NCI-H187 treated with DMSO at 0.1 percent for 48 hours (cell line): Measurements from ENCODE around the gene ACVR1B.

Source experiments
- DNase-seq: peaks from one replicate; lab custom pipeline; 2025; lab: John Stamatoyannopoulos, UW

Gene ACVR1B

DNA sequence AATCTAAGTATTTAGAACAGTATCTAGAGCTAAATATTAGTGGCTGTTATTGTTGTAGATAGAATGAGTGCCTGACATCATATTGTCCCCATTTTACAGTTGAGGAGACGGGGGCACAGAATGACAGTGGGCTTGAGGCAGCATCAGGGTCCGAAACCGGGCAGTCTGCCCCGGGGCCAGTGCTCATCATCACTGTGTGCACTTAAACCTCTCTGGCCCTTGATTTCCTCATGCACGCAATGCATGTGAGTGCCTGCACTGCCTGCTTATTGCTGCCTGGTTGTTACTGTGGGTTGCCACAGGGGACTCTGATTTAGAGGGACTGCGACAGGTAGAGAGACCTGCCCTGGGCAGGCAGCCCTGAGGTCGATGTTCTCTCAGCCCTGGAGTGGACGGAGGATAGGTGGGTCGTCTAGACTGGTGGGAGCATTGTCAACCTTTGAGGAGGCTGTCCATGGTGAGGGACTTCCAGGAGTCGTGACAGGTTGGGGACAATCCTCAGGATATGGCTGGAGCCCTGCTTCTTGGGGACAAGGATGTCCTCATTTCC is 34.4 kb upstream of the ACVR1B start:
- DNase-seq = no peak

DNA sequence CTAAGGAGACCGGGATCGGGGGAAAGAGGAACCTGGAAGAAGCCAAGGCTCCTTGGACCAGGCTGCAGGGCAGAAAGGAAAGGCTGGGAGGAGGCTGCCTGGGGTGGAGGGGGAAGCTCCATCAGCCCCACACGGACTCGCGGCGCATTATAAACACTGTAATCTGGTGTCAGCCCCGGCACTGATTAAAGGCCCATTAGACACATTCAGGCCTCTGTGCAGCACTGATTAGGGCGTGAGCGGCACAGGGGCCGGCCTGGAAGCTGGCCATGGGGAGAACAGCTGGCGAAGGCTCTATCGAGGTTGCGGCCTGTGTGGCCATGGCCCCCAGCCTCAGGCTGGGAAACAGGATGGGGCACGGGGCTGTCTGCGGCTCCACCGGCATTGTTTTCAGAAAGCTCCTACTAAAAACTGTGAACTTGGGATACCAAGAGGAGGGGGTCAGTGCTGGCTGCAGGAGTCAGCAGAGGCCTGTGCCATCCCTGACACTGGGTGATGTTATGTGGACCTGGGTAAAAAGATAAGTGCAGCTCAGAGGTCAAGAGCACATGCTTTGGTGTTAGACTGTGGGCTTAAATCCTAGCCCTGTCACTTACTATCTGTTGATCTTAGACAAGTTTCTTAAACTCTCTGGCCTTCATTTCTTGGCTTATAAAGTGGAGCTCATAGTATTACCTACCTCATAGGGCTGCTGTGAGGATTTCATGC is 33.6 kb upstream of the ACVR1B start:
- DNase-seq = no peak

DNA sequence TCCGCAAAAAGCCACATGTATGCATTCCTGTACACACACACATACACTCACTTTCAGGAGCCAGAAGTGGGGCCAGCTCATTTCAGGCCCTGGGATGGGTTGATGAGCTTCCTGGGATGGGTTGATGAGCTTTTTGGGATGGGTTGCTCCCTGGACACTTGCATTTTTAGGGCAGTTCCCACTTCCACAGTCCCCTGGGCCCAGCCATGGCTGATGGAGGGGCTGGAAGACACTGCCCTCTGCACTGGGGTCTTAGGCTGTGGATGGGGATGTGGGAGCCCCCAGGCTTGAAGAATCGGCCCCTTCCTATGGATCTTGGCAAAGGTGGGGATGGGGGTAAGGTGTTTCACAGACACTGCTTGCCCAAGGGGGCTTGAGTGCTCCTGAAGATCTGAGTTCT is 31.5 kb upstream of the ACVR1B start:
- no peak for DNase-seq

DNA sequence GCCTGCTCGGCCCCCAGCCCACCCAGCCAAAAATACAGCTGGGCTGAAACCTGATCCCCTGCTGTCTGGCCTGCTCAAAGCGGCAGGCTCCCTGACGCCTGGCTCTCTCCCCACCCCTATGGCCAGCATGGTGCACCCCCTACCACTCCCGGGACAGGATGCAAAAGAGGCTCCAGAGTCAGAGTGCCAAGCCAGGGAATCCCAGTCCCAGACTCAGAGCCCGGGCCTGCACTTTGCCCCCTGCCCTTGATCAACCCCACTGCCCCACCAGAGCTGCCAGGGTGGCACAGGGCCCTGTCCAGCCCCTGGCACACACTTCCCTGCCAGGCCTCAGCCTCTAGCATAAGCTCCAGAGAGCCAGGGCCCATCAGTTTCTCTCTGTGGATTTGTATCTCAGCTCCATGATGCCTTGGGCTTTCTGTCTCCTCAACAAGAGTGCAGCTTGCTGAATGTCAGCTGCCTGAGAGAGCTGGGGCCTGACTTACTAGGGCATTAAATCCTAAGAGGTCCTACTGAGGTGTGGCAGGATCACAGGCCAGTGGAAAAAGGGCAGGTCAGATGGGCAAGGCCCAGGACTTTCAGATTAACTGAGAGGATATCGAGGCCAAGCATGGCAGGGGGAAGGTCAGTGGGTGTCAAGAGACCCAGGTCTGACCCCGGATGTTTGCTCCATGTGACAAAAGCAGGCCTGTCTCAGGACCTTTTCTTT is 30.3 kb upstream of the ACVR1B start:
- no peak for DNase-seq

DNA sequence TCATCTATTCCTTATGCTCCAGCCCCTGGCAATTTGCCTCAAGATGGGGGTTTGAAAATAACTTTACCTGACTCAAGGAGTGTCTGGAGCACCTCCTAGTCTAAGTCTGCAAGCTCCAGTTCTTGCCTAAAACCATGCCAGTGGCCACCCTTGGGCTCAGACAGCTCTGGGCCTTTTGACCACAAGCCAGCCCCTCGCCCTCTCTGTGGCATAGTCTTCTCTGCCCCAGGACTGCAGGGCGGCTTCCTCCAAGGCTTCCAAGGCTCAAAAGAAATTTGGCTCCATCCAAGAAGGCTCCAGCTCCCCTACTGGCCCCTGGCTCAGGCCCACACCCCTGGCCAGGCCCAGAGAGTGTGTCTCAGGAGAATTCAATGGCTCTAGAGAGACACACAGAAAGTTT is 29.4 kb upstream of the ACVR1B start:
- no peak for DNase-seq

DNA sequence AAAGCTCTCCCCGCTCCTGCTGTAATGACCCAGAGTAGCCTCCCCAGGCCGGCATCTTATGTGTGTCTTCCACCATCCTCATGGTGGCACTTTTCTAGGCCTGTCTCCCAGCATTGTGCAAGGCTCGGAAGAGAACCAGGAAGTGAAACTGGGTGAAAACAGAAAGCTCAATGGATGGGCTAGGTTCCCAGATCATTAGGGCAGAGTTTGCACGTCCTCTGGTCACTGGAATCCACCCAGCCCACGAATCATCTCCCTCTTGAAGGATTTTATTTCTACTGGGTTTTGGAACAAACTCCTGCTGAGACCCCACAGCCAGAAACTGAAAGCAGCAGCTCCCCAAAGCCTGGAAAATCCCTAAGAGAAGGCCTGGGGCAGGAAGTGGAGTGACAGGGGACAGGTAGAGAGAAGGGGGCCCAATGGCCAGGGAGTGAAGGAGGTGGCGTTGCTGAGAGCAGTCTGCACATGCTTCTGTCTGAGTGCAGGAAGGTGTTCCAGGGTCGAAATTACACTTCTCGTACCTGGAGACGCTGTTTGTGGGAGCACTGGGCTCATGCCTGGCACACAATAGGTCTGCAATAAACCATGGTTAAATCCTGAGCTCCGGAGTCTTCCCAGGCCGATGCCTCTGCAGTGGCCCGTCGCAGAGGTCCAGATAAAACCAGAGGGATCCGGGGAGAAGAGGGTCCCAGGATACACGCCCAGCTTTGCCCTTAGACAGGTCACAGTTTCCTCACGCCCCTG is 28.6 kb upstream of the ACVR1B start:
- no peak for DNase-seq

DNA sequence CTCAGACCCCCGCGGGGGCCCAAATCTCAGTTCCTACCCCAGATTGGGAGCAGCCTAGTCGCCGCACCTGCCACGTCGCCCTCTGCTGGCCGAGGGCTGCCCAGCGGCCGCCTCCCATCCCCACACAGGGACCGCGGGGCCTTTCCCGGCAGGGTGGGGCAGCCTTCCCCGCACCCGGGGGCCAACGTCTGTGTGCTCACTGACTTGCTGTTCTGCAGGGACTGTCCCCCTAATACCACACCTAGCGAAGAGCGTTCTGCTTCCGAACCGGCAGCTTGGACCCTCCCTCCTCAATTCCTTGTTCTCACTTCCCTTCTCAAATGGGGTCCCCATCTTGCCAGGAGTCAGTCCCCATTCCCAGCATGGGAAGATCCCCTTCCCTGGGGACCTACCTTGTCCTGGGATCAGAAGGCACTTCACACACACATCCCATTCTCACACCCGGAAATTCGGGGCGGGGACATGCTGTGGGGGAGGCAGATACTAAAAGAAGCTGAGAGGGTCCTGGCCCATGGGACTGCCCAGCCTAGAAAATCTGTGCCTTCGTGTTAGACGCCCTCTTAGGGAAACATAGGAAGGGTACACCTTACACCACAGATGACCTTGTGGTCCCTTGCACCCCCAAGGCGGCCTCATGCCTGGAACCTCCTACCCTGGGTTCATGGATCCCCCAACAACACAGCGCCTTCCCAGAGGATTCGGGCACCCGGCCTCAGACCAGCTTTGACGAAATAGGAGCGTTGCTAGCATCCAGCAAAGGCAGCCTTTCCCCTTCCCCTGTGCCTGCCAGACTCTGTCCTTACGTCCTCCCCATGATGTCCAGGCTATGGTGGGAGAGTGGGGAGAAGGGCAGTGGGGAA is 27.8 kb upstream of the ACVR1B start:
- DNase-seq = no peak

DNA sequence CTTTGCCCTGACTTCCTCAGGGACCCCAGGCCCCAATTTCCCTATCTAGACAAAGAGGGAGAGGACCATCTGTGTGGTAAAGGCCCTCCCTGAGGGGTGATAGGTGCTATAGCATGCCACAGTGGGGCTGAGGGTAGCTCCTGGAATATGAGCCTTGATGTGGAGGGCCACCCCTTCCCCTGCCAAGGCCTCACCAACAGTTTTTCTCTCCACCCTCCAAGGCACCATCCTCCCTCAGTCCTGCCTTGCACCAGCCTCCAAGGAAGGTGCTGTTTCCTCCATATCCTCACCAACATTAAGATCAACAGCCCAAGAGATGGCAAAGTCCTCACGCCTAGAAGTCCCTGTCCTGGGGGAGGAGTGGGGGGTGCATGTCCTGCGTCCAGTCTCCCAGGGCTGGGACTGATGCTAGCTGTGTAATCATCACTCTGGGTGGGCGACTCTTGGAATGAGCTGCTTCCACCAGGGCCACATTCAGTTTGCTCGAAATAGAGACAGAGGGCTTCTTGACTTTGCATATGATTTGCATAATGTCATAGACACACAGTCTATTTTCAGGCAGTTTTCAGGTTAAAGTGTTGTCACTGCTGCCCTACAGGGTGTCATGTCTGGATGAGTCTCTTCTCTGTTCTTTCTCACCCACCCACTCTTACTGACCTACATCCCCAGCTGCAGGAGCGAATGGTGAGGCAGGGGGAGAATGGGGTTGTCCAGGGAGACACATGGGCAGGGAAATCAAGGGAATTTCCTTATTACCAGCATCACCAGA is 26.8 kb upstream of the ACVR1B start:
- DNase-seq = no peak

DNA sequence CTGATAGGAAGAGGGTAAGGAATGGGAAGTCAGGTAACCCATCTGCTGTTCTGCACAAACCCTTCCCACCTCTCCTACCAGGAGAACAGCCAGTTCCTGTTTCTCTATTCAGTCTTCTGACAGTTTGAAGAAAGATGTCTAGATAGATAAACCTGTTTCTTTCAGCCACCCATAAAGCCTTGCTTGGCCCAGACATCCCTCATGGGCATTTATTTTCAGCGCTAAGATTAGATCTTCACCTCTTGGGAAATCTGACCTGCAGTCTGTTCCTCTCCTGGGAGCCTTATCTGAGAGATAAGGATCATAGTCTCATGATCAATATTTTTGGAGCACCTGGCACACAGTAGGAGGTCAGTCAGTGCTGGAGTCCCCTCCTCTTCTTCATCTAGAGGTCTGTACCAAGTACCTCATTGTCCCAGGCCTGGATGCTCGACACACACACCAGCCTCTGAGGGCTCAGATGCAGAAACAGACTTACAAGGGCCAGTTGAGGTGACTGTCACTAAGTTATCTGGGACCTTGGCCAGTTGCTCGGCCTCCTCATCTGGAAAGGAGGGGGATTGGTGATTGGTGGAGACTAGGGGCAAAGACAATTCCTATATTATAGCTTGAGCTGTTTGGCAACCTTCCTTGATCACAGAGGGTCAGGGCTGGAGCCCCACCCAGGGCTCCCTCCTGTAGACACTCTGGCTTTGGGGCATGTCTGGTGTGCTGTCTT is 26.0 kb upstream of the ACVR1B start:
- no peak for DNase-seq

DNA sequence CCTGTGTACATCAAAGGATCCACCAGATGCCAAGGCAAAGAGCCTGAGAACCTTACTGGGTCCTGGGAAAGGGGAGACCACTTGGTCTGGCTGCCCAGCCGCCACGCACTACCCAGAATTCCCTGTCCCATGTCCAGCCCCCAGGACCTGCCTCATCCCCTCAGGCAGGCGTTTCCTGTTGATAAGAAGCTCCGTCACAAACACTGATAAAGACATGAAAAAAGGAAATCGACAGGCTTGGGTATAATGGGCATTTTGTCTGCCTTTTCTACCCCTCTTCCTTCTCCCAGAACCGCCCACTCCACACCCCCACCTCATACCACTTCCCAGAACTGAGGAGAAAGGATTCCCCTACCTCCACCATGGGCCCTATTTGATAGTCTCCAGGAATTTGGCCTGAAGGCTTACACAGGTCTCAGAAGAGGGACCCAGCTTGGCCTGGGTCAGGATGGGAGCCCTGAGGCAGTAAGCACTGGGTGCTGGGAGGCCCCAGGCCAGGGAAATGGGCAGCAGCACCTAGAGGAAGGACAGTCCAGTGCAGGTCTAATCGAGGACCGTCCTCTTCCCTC is 25.4 kb upstream of the ACVR1B start:
- no peak for DNase-seq

DNA sequence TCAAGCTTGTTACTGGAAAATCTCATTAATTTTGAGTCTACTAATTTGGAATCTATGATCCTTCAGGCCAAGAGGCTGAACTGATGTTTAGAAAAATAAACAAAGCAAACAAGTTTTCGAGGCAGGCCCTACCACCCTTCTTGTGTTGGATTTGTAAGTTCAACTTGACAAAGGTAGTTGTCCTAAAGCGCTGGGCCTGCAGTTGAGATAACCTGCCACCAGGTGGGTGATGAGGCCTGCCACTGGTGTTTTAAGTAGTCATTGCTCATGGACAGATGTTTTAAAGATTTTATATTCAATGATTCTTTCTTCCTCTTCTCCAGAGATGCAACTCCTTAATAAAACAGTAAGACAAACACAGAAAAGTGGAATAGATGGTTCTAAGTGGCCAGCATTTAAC is 24.8 kb upstream of the ACVR1B start:
- DNase-seq = no peak

DNA sequence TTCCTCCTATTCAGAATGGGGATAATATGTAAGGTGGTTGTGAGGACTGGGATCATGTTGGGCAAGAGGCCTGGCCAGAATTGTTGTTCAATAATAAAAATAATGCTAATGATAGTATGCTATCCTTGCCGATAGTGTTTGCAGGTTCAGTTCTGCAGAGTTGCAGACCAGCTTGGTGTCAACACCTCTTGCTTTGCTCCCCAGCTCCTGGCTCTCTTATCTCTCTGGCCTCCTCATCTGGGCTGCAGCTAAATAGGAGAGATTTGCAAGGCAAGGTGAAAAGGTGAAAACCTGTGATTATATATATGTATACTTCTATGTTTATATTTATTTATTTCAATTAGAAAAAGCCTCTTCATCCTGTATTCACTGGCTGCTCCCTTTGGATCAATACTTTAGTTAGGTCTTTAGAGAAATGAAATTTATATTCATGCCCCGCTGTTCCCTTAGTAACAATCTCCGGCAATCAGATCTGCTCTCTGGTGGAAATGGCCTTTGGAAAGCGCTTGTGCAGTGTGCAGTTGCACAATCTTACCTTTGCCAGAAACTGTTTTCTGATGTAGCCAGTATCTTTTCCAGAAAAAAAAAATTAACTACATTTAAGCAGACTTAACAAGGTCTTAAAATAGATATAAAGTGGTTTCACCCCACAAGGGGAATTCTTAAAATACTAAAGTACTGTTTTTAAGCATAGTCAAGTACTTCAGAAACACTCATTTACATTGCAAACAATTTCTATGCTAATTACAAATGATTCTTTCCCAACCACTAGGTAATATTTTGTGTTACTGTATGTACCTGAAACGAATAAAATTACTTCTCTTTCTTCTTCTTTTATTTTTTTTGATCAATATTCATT is 19.1 kb upstream of the ACVR1B start:
- DNase-seq = no peak

DNA sequence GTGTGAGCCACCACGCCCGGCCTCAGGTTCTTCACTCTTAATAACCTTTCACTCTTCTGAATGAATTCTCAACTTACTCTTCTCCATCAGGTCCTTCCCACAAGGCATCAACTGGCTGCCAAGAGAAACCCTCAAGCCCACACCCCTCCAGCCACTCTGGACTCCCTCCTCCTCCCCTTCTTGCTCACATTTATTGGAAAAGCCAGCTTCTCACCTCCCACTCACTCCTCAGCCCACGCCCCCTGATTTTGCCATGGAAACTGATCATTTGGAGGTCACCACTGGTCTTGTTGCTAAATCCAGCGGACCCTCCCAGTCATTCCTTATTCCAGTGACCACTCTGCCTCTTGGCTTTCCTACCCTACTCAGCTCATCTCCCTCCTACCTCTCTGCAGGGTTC is 17.4 kb upstream of the ACVR1B start:
- no peak for DNase-seq

DNA sequence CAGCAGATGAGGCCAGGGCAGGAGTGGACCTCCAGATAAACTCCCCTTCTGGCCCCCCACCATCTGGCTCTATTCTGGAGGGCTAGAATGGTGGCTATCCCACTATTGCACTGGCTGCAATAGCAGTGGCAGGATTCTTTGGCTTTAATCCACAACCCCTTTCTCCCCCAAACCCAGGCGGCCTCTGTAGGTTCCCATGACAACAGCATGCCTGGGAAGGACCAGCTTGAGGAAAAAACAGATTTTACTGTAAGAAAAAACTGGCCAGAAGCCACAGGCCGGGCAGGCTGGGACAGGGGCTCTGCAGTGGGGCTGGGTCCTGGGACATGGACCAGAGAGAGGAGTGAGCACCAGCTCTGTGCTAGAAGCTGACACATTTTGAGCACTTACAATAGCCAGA is 13.6 kb upstream of the ACVR1B start:
- DNase-seq = no peak

DNA sequence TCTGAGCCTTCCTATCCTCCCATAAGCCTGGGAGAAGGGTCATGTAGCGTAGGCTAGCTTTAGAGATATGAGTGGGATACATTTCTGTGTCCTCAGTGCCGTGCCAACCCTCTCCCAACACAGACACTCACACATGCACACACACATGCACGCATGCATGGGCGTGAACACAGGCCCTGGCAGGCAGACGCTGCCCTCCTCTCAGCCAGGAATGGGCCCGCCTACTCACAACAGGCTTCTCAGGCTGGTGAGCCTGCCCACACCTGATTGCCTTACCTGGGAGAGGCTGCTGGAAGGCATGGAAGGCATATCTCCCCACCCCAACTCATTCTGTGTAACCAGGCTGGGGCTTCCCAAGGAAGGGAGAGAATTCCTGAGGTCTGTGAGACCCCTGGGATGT is 12.8 kb upstream of the ACVR1B start:
- no peak for DNase-seq

DNA sequence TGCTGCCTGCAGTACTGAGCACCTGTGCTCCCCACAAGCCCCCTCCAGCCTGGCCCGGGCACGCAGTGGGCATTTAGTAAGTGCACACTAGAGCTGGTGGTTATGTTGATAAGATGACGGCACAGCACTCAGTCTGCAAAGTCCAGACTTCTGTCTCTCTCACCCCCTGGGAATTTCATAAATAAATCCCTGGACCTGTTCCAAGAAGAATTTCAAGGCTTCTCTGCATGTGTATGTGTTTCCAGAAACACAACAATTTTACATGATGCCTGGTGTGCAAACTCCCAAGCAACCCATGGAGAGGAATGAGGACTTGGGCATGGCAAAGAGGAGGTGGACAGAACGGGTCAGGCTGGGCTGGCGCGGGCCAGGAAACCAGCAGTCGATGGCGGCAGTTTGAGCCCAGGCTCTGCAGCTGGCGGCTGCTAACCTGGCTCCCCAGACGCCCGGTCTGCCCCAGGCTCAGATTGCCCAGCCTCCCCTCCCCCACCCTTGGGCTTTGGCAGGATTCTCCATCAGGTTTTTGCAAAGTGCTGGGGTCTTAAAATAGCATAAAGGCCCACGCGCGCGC is 10.4 kb upstream of the ACVR1B start:
- no peak for DNase-seq

DNA sequence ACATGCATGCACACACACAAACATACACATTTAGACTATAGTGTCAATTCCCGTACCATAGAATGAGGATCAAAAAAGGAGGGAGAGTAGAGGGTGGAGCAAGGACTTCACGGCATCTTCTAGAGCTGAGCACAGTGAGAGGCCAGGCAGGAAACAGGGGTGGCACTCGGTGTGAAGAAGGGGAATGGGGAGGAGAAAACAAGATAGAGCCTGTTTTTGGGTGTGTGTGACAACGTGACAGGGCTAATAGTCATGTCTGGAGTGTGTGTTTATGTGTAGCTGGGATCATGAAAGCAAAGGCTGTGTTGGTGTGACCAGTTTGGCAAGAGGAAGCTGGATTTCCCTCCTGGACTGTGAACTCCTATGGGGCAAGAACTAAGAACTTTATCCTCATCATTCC is 9.9 kb upstream of the ACVR1B start:
- no peak for DNase-seq

DNA sequence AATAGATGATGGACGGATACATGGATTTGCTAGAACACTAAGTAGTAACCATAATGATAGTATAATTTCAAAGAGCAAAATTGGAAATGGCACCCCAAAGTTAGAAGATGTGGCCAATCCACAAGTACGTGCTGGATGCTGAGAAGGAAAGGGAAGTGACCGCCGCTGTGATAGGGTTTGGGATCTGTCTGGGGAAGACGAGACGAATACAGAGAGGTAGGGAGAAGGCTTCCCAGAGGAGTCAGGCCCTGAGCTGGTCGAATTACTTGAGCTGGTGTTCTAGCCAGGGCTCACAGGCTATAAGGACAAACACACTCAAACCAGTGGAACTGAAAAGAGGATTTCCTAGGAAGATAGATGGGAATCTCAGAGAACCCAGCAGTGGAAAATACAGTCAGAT is 9.4 kb upstream of the ACVR1B start:
- DNase-seq = no peak

DNA sequence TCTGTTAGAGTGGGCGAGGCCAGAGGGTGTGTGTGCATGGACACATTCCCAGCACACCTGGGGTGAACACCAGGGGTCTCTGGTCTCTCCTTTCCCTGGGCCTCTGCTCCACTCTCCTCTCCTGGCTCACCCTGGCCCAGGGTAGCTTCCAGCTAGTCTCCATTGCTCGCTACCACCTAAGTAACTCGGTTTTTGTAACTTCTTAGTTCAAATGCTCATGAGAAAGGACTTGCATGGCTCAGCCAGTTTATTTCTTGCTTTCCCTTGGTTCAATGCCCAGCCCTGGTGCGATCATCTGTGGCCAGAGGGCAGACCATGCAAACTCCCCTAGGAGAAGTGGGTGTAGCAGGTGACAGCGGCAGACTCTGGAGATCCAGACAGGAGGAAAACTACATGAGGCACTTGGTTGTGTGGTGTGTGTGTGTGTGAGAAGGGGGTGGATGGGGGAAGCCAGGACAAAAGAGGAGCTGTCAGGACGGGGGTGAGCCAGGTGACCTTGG is 8.9 kb upstream of the ACVR1B start:
- no peak for DNase-seq
